ENCODE measurements around the gene LSM14B. TPM values are rescaled to one million over a fixed set of nuclear protein-coding genes. Genes with fewer than 3 reads are reported as not detected.
A peak's percentile ranks its signal among the peaks of the same experiment; 100 is the strongest.

The LSM14B gene
- total RNA-seq, 4 donors from 2014 or later = 27.1 to 35.5 (median 33.3) TPM

DNA sequence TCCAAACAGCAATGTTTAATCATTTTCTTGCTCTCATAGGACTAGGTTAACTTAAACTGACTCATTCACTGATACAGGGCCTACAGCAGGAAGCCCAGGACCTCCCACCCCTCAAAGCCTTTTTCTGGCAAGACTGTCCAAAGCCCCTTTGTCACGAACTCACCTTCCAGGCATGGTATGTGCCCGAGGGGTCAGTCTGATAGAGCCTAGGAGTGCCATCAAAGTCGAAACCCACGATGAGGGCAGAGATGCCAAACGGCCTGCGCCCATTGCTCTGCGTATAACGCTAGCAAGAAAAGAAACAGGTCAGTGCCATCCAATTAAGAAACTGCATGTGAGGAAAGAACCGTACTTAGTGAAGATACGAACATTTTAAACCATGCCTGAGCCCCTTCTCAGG, 16.6 kb downstream of the LSM14B start:
- H3K27me3 ChIP-seq = no peaks in the 10 kb centered on the region
- H3K36me3 ChIP-seq = peaks cover 0 to 65% (median 3%) of the 10 kb centered on the region in 3 donors
- H3K27ac ChIP-seq = no peak overlapping the region

DNA sequence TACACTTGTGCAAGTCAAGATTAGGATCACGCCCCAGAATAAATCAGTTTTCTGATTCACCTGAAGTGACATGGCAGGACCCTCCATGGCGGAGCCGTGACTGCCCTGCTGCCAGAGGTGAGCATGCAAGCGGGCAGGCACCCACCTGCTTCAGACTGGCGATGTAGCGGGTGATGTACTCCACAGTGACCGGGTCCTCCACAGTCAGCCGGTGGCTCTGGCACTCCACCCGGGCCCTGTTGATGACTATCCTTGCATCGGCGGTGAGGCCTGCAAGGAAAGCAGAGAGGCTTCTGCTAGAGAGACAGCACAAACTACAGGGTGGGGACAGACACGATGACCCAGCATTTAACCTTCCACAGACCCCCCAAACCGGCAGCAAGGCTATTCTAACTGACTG, 17.4 kb downstream of the LSM14B start:
- no peak overlapping the region for H3K4me3 ChIP-seq
- H3K4me1 ChIP-seq = peaks cover 0 to 29% (median 12%) of the 10 kb centered on the region in 4 donors
- H3K9me3 ChIP-seq = no peaks in the 10 kb centered on the region
- peaks cover 0 to 59% (median 3%) of the 10 kb centered on the region in 3 donors for H3K36me3 ChIP-seq
- no peak for TF ChIP-seq POLR2A (IDR thresholded peaks at IDR 0.05)
- TF ChIP-seq, protein P1, sequence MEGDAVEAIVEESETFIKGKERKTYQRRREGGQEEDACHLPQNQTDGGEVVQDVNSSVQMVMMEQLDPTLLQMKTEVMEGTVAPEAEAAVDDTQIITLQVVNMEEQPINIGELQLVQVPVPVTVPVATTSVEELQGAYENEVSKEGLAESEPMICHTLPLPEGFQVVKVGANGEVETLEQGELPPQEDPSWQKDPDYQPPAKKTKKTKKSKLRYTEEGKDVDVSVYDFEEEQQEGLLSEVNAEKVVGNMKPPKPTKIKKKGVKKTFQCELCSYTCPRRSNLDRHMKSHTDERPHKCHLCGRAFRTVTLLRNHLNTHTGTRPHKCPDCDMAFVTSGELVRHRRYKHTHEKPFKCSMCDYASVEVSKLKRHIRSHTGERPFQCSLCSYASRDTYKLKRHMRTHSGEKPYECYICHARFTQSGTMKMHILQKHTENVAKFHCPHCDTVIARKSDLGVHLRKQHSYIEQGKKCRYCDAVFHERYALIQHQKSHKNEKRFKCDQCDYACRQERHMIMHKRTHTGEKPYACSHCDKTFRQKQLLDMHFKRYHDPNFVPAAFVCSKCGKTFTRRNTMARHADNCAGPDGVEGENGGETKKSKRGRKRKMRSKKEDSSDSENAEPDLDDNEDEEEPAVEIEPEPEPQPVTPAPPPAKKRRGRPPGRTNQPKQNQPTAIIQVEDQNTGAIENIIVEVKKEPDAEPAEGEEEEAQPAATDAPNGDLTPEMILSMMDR (IDR thresholded peaks at IDR 0.05) = no peak
- DNase-seq = no peak
- no peaks in the 10 kb centered on the region for H3K27me3 ChIP-seq
- no peak overlapping the region for H3K27ac ChIP-seq

More for the DNA sequence above, 16.6 kb downstream of the LSM14B start:
- Histone ChIP-seq H3K4me1 (peaks cover 0 to 30% (median 9%) of the 10 kb centered on the region in 4 donors), H3K4me3 (no peak overlapping the region), H3K9me3 (no peaks in the 10 kb centered on the region)
- no peak for TF ChIP-seq POLR2A (IDR thresholded peaks at IDR 0.05)
- TF ChIP-seq, protein P1 (IDR thresholded peaks at IDR 0.05) = no peak
- DNase-seq = no peak

DNA sequence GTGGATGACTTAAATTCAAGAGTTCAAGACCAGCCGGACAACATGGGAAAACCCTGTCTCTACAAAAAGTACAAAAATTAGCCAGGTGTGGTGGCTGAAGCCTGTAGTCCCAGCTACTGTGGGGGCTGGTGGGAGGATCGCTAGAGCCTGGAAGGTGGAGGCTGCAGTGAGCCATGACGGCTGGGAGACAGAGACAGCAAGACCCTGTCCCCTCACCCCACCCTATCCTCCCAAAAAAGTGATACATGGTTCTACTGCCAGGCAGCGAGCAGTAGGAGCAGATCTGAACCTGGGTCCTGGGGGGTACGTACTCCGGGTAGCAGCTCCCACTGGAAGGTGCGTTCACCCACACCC, 18.7 kb downstream of the LSM14B start:
- H3K36me3 ChIP-seq = peaks cover 0 to 45% (median 3%) of the 10 kb centered on the region in 3 donors
- no peaks in the 10 kb centered on the region for H3K27me3 ChIP-seq
- peaks cover 0 to 32% (median 14%) of the 10 kb centered on the region in 4 donors for H3K4me1 ChIP-seq
- TF ChIP-seq, protein P1 (IDR thresholded peaks at IDR 0.05) = no peak
- no peak for TF ChIP-seq POLR2A (IDR thresholded peaks at IDR 0.05)
- DNase-seq = no peak
- H3K27ac ChIP-seq = peak overlapping the region in 1 of 4 donors; percentile 100
- peak overlapping the region in 1 of 4 donors; percentile 99 for H3K4me3 ChIP-seq
- H3K9me3 ChIP-seq = no peaks in the 10 kb centered on the region

DNA sequence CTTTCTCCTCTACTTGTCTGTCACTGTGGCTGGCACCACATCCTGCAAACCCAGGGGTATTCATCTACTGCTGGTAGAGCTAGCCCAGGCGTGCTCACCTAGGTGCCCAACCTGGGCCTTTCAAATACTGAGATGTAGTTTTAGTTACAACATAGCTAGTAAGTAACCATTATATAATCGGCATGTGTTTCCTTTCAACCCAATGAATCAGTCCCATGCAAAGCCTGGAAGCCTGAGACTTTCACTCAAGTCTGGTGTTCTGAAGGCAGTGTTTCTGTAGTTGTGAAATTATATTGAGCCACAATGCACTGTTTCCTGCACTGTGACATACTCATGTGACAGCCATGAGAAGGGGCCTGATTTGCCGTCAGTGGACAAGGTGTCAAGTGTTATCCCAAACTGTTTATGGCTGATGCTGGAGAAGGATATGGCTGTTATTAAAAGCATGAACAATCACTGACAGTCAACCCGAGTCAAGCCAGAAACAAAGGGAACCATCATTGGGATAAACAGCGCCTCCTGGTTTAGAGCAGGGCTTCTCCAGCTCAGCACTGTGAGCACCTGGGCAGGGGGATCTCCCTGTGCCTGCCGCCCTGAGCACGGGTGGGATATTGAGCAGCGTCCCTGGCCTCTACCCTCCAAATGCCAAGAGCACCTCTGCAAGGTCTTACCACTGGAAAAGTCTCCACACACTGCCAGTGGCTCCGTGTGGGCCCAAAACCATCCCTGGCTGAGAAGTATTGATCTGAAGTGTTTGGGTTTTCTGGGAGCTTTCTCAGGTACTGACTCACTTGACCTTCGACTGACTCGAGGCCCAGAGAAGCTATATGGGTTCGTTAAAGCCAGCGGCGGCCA, 19.3 kb downstream of the LSM14B start:
- peak overlapping the region; percentile 87 to 99 (median 92) for H3K4me3 ChIP-seq
- H3K36me3 ChIP-seq = peaks cover 0 to 39% (median 3%) of the 10 kb centered on the region in 3 donors
- peaks cover 0 to 34% (median 14%) of the 10 kb centered on the region in 4 donors for H3K4me1 ChIP-seq
- no peaks in the 10 kb centered on the region for H3K9me3 ChIP-seq
- peak in 1 of 3 donors; percentile 56 for DNase-seq
- peak overlapping the region; percentile 93 to 100 (median 94) for H3K27ac ChIP-seq
- no peaks in the 10 kb centered on the region for H3K27me3 ChIP-seq
- TF ChIP-seq POLR2A (IDR thresholded peaks at IDR 0.05) = no peak
- TF ChIP-seq, protein P1 (IDR thresholded peaks at IDR 0.05) = peak in 3 of 6 experiments; percentile 25 to 29 (median 26)

DNA sequence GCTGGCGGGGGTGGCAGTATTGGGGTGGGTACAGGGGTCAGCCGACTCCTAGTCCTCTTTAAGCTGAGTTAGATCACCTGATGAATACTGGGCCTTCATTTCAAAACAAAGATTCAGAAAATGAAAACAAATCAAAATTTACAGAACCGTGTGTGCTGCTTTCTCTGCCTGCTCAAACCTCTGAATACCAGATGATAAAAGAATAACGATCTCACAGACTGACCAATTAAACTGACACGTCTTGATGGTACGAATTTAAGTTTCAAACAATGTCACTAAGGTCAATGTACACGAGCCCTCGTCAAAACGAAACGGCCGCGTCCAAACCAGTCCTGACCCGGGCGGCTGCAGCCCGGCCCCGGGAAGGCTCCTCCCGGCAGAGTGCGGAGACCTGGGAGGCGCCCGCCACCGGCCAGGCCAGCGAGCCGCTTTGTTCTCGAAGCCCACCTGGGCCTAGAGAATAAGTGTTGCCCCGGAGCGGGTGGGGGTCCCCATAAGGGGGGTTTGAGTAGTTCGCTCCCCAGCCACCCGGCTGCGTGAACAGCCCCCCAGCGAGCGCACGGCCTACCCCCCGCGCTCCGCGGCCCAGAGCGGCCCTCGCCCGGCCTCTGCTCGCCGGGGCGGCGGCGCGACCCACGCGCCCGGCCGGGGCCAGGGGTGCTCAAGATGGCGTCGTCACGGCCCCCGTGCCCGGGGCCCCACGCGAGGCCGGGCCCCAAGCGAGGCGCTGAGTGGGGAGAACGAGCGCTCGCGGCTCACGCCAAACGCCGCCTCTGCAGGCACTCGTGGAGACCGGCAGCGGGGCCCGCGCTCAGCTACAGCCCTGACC, 20.2 kb downstream of the LSM14B start:
- Histone ChIP-seq H3K4me3 (peak overlapping the region; percentile 87 to 99 (median 92)), H3K9me3 (no peaks in the 10 kb centered on the region), H3K4me1 (peaks cover 0 to 34% (median 14%) of the 10 kb centered on the region in 4 donors), H3K27ac (peak overlapping the region; percentile 93 to 100 (median 94)), H3K27me3 (no peaks in the 10 kb centered on the region), H3K36me3 (peaks cover 0 to 32% (median 3%) of the 10 kb centered on the region in 3 donors)
- TF ChIP-seq, protein P1 (IDR thresholded peaks at IDR 0.05) = no peak
- no peak for TF ChIP-seq POLR2A (IDR thresholded peaks at IDR 0.05)
- peak; percentile 24 to 59 (median 54) for DNase-seq

Measured in Peyer's patch (tissue), 4 donors.